ENCODE measurements around the gene UBE2U. TPM values are rescaled to one million over a fixed set of nuclear protein-coding genes. Genes with fewer than 3 reads are reported as not detected.

UBE2U gene
- total RNA-seq, 1 experiment from 2014 or later = not detected

GRCh38 chr1:64240206-64240605 lies 36.8 kb downstream of the UBE2U start:
- no peak for DNase-seq (ENCODE audit: low spot score)
- Mint-ChIP-seq H3K4me1 (peaks cover 31% of the 10 kb centered on the region), H3K9me3 (peaks cover 6% of the 10 kb centered on the region; the same call in 1 of the 2 replicates), H3K4me3 (no peak overlapping the region), H3K27ac (no peak overlapping the region), H3K27me3 (ENCODE audit: low read depth) (peaks cover 3% of the 10 kb centered on the region; the same call in 1 of the 2 replicates), H3K36me3 (no peaks in the 10 kb centered on the region)
- ChIA-PET CTCF (interaction anchor here (0.6 to 1.7 kb wide), 3 partner anchors 548 to 570 kb away, joined by 3 to 5 read pairs (median 5); no protein-coding TSS in a partner anchor), POLR2A (no interaction called here)
- ATAC-seq = no peak
- TF ChIP-seq ZNF532 (CRISPR knock-in tag; IDR thresholded peaks at IDR 0.05; ENCODE audit: borderline replicate concordance) (no peak), ESRRA (CRISPR knock-in tag; IDR thresholded peaks at IDR 0.05; ENCODE audit: borderline replicate concordance) (no peak), ATF1 (CRISPR knock-in tag; IDR thresholded peaks at IDR 0.05) (no peak), FOXJ3 (CRISPR knock-in tag; IDR thresholded peaks at IDR 0.05; ENCODE audit: borderline replicate concordance) (no peak), JUN (CRISPR knock-in tag; IDR thresholded peaks at IDR 0.05) (no peak), FOXP1 (CRISPR knock-in tag; IDR thresholded peaks at IDR 0.05; ENCODE audit: borderline replicate concordance) (no peak), IRF2 (CRISPR knock-in tag; IDR thresholded peaks at IDR 0.05; ENCODE audit: borderline replicate concordance, low read depth) (no peak), PREB (CRISPR knock-in tag; IDR thresholded peaks at IDR 0.05; ENCODE audit: borderline replicate concordance) (no peak), E2F5 (CRISPR knock-in tag; IDR thresholded peaks at IDR 0.05) (no peak)

GRCh38 chr1:64241069-64241468 lies 37.6 kb downstream of the UBE2U start:
- Mint-ChIP-seq H3K27me3 (ENCODE audit: low read depth) (peaks cover 3% of the 10 kb centered on the region; the same call in 1 of the 2 replicates), H3K36me3 (no peaks in the 10 kb centered on the region), H3K4me1 (peaks cover 38% of the 10 kb centered on the region), H3K4me3 (no peak overlapping the region), H3K27ac (no peak overlapping the region), H3K9me3 (peaks cover 6% of the 10 kb centered on the region; the same call in 1 of the 2 replicates)
- TF ChIP-seq ZSCAN18 (CRISPR knock-in tag; IDR thresholded peaks at IDR 0.05) = 0 out of 2 replicates have a peak, but pooled peaks have one; percentile 66
- no peak for TF ChIP-seq NR1H2 (CRISPR knock-in tag; IDR thresholded peaks at IDR 0.05)
- ChIA-PET POLR2A (no interaction called here), CTCF (no interaction called here)
- DNase-seq (ENCODE audit: low spot score) = no peak
- no peak for ATAC-seq

- Mint-ChIP-seq H3K4me1 (peaks cover 50% of the 10 kb centered on the region), H3K27me3 (ENCODE audit: low read depth) (peaks cover 3% of the 10 kb centered on the region; the same call in 1 of the 2 replicates), H3K27ac (peak overlapping the region; percentile 97), H3K36me3 (no peaks in the 10 kb centered on the region), H3K9me3 (peaks cover 6% of the 10 kb centered on the region; the same call in 1 of the 2 replicates), H3K4me3 (peak overlapping the region; percentile 57)
- ChIA-PET CTCF (interaction anchor here (0.7 to 2.9 kb wide), 15 partner anchors 10 to 631 kb away, joined by 3 to 48 read pairs (median 3); no protein-coding TSS in a partner anchor), POLR2A (no interaction called here)
- ATAC-seq = peak; percentile 12; the same call in 1 of the 2 replicates
- DNase-seq (ENCODE audit: low spot score) = no peak
- TF ChIP-seq CREM (CRISPR knock-in tag; IDR thresholded peaks at IDR 0.05) (no peak), JUN (CRISPR knock-in tag; IDR thresholded peaks at IDR 0.05) (no peak), HMGA2 (CRISPR knock-in tag; IDR thresholded peaks at IDR 0.05) (no peak), E2F1 (CRISPR knock-in tag; IDR thresholded peaks at IDR 0.05) (no peak), ELF4 (CRISPR knock-in tag; IDR thresholded peaks at IDR 0.05; ENCODE audit: low read depth) (no peak), ZNF416 (CRISPR knock-in tag; IDR thresholded peaks at IDR 0.05) (no peak), GABPB1 (CRISPR knock-in tag; IDR thresholded peaks at IDR 0.05) (no peak), FOXP4 (CRISPR knock-in tag; IDR thresholded peaks at IDR 0.05) (no peak)
Measured at GRCh38 chr1:64242895-64243756, 39.7 kb downstream of the UBE2U start.
